WERI-Rb-1 (cell line): ENCODE data around the gene CA5B.

Experiments used
- DNase-seq: peaks from one replicate; pipeline ENCODE4 v3.0.0-alpha.2; 2020
- H3K27ac ChIP-seq: fragments of 250-450 bp; sonication (Bioruptor Pico); 2 replicates; pipeline ENCODE4 v1.5.1; 2020; ENCODE audit warnings: mild to moderate bottlenecking, moderate library complexity
- H3K27me3 ChIP-seq: fragments of 250-450 bp; sonication (Bioruptor Pico); 2 replicates; pipeline ENCODE4 v1.5.1; 2021; ENCODE audit warnings: mild to moderate bottlenecking, low read depth, moderate library complexity; ENCODE audit not compliant: insufficient read depth, severe bottlenecking
- H3K36me3 ChIP-seq: fragments of 250-450 bp; sonication (Bioruptor Pico); 2 replicates; pipeline ENCODE4 v1.5.1; 2020; ENCODE audit warnings: mild to moderate bottlenecking, moderate library complexity
- H3K4me3 ChIP-seq: 2 replicates; pipeline ENCODE4 v1.5.1; 2011; ENCODE audit warnings: low read depth, mild to moderate bottlenecking, control low read depth, low read length
- H3K9me3 ChIP-seq: fragments of 250-450 bp; sonication (Bioruptor Pico); 2 replicates; pipeline ENCODE4 v1.5.1; 2021; ENCODE audit warnings: mild to moderate bottlenecking, moderate library complexity; ENCODE audit not compliant: severe bottlenecking
- CTCF ChIP-seq: IDR thresholded peaks from 2 replicates; pipeline ENCODE4 v1.5.1; 2011; ENCODE audit warnings: low read depth, mild to moderate bottlenecking, control low read depth, inconsistent platforms, low read length

CA5B gene

GRCh38 chrX:15714529-15714928 is 23.5 kb upstream of the CA5B start:
- Histone ChIP-seq H3K27me3 (no peaks in the 10 kb centered on the region), H3K9me3 (no peaks in the 10 kb centered on the region), H3K36me3 (no peaks in the 10 kb centered on the region), H3K4me3 (no peak overlapping the region), H3K27ac (no peak overlapping the region)
- DNase-seq = no peak
- no peak for TF ChIP-seq CTCF

GRCh38 chrX:15718283-15718970 is 19.6 kb upstream of the CA5B start:
- H3K36me3 ChIP-seq = no peaks in the 10 kb centered on the region
- no peak overlapping the region for H3K27ac ChIP-seq
- no peak for TF ChIP-seq CTCF
- DNase-seq = no peak
- H3K4me3 ChIP-seq = no peak overlapping the region
- no peaks in the 10 kb centered on the region for H3K27me3 ChIP-seq
- H3K9me3 ChIP-seq = no peaks in the 10 kb centered on the region

DNA sequence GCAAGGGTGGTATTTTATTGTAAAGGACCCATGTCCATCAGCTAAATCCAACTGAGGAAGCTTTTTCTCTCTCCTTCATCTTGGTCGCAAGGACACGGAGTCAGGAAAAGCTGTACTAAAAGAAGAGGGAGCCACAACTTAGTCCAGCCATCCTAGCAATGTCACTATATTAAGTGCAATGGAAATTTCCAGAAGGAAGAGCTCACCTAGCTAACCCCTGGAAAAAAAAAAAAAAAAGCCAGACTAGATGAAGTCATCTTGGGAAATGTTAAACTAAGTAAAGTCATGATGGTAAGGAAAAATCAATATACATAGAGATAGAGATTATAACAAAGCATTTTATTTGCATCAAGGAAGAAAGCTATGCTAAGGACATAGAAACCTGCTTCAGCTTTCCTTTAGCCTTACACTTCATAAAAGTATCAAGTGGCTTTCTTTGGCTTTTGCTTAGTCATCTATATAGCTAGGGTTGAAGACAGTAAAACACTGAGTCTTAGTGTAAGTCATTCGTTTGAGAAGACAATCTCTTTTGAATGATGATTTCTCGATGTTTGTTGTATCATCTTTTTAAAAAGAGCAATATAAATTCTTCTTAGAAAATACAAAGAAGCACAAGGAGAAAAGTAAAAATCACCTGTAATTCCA is 18.6 kb upstream of the CA5B start:
- Histone ChIP-seq H3K27me3 (no peaks in the 10 kb centered on the region), H3K4me3 (no peak overlapping the region), H3K36me3 (no peaks in the 10 kb centered on the region), H3K9me3 (no peaks in the 10 kb centered on the region), H3K27ac (no peak overlapping the region)
- no peak for TF ChIP-seq CTCF
- DNase-seq = no peak

DNA sequence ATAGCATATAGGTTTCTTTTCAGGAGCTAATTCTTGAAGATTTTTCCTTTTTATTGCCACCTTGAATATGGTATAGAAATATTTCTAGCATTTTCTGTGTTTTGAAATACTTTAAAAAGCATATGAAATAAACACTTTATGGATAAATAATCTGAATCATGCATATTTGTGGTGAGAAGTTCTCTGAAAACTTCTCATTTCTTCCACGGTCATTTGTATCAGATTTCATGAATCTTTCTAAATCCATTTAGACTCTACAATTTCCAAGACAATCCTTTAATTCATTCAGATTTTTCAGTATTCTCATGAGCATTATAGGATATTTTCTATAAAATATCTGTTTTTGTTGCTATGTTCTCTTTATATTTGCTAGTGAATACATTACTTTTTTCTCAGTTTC is 16.2 kb upstream of the CA5B start:
- no peak for TF ChIP-seq CTCF

DNA sequence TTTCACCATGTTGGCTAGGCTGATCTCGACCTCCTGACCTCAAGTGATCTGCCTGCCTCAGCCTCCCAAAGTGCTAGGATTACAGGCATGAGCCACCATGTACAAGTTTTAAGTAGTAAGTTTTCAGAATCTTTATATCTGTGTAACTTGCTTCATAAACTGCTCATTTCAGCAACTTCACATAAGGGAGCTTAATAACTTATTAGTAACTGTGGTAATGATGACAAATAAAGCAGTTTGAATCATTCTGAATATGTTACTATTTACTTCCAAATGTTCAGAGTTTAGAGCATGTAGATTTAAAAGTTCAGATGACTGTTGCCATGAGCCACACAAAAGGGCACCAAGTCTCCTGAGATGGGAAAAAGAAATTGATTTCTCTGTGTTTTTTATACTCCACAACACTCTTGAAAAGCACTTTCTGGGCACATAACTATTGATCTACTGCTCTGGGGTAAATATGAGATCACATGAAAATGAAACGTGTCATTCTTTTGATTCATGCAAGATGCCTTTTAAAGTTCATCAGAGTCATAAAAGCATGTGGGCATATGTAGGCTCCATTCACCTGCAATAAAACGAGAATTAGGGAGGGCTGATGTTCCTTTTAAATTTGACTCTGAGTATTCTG is 14.1 kb upstream of the CA5B start:
- no peak for DNase-seq
- no peaks in the 10 kb centered on the region for H3K9me3 ChIP-seq
- no peak overlapping the region for H3K27ac ChIP-seq
- no peaks in the 10 kb centered on the region for H3K36me3 ChIP-seq
- H3K4me3 ChIP-seq = no peak overlapping the region
- no peak for TF ChIP-seq CTCF
- no peaks in the 10 kb centered on the region for H3K27me3 ChIP-seq

More for the DNA sequence above, 16.2 kb upstream of the CA5B start:
- Histone ChIP-seq H3K4me3 (no peak overlapping the region), H3K27me3 (no peaks in the 10 kb centered on the region), H3K36me3 (no peaks in the 10 kb centered on the region), H3K9me3 (no peaks in the 10 kb centered on the region), H3K27ac (no peak overlapping the region)
- DNase-seq = no peak
